ENCODE measurements around the gene AGAP1. TPM values are rescaled to one million over a fixed set of nuclear protein-coding genes. Genes with fewer than 3 reads are reported as not detected.

The AGAP1 gene
- total RNA-seq, 1 experiment from 2014 or later, result 25.8 TPM

GRCh38 chr2:235566931-235567495, 73.2 kb downstream of the AGAP1 start:
- no peak overlapping the region for H2BK12ac ChIP-seq (ENCODE audit: insufficient read length, low read depth, low read length)
- Mint-ChIP-seq H3K27ac (peak overlapping the region in 1 of 3 experiments; percentile 13; a peak in 1 of 7 replicates), H3K9me3 (peaks cover 7 to 8% of the 10 kb centered on the region in 2 experiments), H3K27me3 (ENCODE audit: low read depth) (no peaks in the 10 kb centered on the region), H3K36me3 (ENCODE audit: insufficient read depth in 1 of 3, low read depth in 3 of 3) (peaks cover 10 to 19% (median 10%) of the 10 kb centered on the region in 3 experiments), H3K4me1 (peaks cover 28 to 32% of the 10 kb centered on the region in 2 experiments), H3K4me3 (no peak overlapping the region)
- peaks cover 3% of the 10 kb centered on the region; the same call in 1 of the 2 replicates for H3K79me2 ChIP-seq (ENCODE audit: insufficient read depth, low read length)
- no peaks in the 10 kb centered on the region for H4K20me1 ChIP-seq (ENCODE audit: control insufficient read depth, insufficient read depth, insufficient read length)
- H2AFZ ChIP-seq (ENCODE audit: low read length), result no peak overlapping the region
- H2BK120ac ChIP-seq (ENCODE audit: low read depth, low read length, poor library complexity, severe bottlenecking), result no peak overlapping the region
- no peak overlapping the region for H3T11ph ChIP-seq (ENCODE audit: low read length)
- no peak for DNase-seq
- no peak overlapping the region for H2BK5ac ChIP-seq (ENCODE audit: insufficient read length, low read length)
- TF ChIP-seq CTCF (conservative IDR thresholded peaks at IDR 0.05), result no peak
- no peak overlapping the region for H2AK5ac ChIP-seq (ENCODE audit: insufficient read length, low read length)
- H3K18ac ChIP-seq (ENCODE audit: insufficient read length, low read depth, low read length), result no peak overlapping the region
- no CpG with 5 or more reads among the region's 10 CpGs for WGBS (ENCODE audit: extremely low coverage, insufficient read length, low lambda C conversion rate)
- H2BK15ac ChIP-seq (ENCODE audit: low read depth, low read length), result no peak overlapping the region
- no peaks in the 10 kb centered on the region for H3K27me3 ChIP-seq (ENCODE audit: insufficient read depth, low read length)
- H2BK20ac ChIP-seq (ENCODE audit: low read depth, low read length, poor library complexity, severe bottlenecking), result no peak overlapping the region
- peaks cover 7% of the 10 kb centered on the region for H3K9me3 ChIP-seq (ENCODE audit: control insufficient read depth, low read depth, low read length)
- H4K91ac ChIP-seq (ENCODE audit: insufficient read length, low read depth, low read length), result no peak overlapping the region
- H3K23me2 ChIP-seq (ENCODE audit: insufficient read length, low read depth, low read length, poor library complexity, severe bottlenecking), result no peaks in the 10 kb centered on the region
- H3K79me1 ChIP-seq (ENCODE audit: insufficient read depth, low read depth, low read length, poor library complexity, severe bottlenecking), result peaks cover 2% of the 10 kb centered on the region
- no peak overlapping the region for H3K9ac ChIP-seq (ENCODE audit: extremely low read depth, insufficient read length, low read length)
- no peak overlapping the region for H3K4me2 ChIP-seq (ENCODE audit: insufficient read depth, insufficient read length, low read length)
- no peak overlapping the region for H3K56ac ChIP-seq (ENCODE audit: insufficient read length, low read depth, low read length)
- no peak overlapping the region; the same call in 1 of the 2 replicates for H3K14ac ChIP-seq (ENCODE audit: insufficient read depth, low read length)
- no peak overlapping the region for H3K23ac ChIP-seq (ENCODE audit: insufficient read length, low read depth, low read length)
- H4K5ac ChIP-seq (ENCODE audit: insufficient read length, low read depth, low read length), result no peak overlapping the region
- H3K4me1 ChIP-seq (ENCODE audit: insufficient read depth, low read length), result no peaks in the 10 kb centered on the region; the same call in 1 of the 2 replicates
- H4K8ac ChIP-seq (replicated peaks; ENCODE audit: insufficient read length, low read depth, low read length), result no peak overlapping the region
- no peak overlapping the region for H3K27ac ChIP-seq (ENCODE audit: insufficient read length, low read depth, low read length)
- no peak overlapping the region for H3K4ac ChIP-seq (ENCODE audit: low read depth, low read length)

Measured in H9 (cell line).